Activated CD4-positive, alpha-beta T cell treated with anti-CD3 and anti-CD28 coated beads, Interleukin-2, amount 50 U/mL, for 24 hours (primary cell): Measurements from ENCODE around the gene CAP1.
"Not testable (repeated sequence)": the region's sequence is repeated elsewhere in the genome, so short reads cannot be mapped to it uniquely, and the experiment has no call there.

Experiments
- DNase-seq, 2 donors: peaks; one replicate each; pipeline ENCODE4 v3.0.0-alpha.2; 2020; ENCODE audit warnings: low read depth in 1 of 2, low spot score in 1 of 2

The CAP1 gene

GRCh38 chr1:40058097-40058452, 17.5 kb downstream of the CAP1 start:
- DNase-seq = no peak

- DNase-seq = no peak
These were observed 18.2 kb downstream of the CAP1 start for GRCh38 chr1:40058453-40059337.

- DNase-seq = no peak
These were observed 18.9 kb downstream of the CAP1 start for GRCh38 chr1:40059338-40059959.

GRCh38 chr1:40059960-40060750, 19.6 kb downstream of the CAP1 start:
- no peak for DNase-seq

GRCh38 chr1:40064797-40065499, 24.4 kb downstream of the CAP1 start:
- no peak for DNase-seq

GRCh38 chr1:40067023-40067422, 26.5 kb downstream of the CAP1 start:
- no peak for DNase-seq

GRCh38 chr1:40067851-40068250, 27.3 kb downstream of the CAP1 start:
- DNase-seq = no peak

GRCh38 chr1:40072142-40072541, 31.6 kb downstream of the CAP1 start:
- DNase-seq = no peak

GRCh38 chr1:40073062-40073461, 32.5 kb downstream of the CAP1 start:
- DNase-seq = no peak

GRCh38 chr1:40075266-40075665, 34.7 kb downstream of the CAP1 start:
- no peak for DNase-seq

- DNase-seq = no peak
These were observed 36.4 kb downstream of the CAP1 start for GRCh38 chr1:40076895-40077312.

- DNase-seq = peak in 1 of 2 donors; percentile 45
These were observed 38.2 kb downstream of the CAP1 start for GRCh38 chr1:40078512-40079333.

- no peak for DNase-seq
These were observed 39.4 kb downstream of the CAP1 start for GRCh38 chr1:40079774-40080400.

GRCh38 chr1:40081871-40082270, 41.3 kb downstream of the CAP1 start:
- no peak for DNase-seq

GRCh38 chr1:40084750-40085149, 44.2 kb downstream of the CAP1 start:
- not testable (repeated sequence) for DNase-seq

GRCh38 chr1:40090652-40091355, 50.3 kb downstream of the CAP1 start:
- no peak for DNase-seq

- DNase-seq = no peak
These were observed 51.7 kb downstream of the CAP1 start for GRCh38 chr1:40092241-40092640.

- no peak for DNase-seq
These were observed 52.4 kb downstream of the CAP1 start for GRCh38 chr1:40092706-40093639.
